ENCODE measurements around the gene EIF3M.
"Not testable (repeated sequence)": the region's sequence is repeated elsewhere in the genome, so short reads cannot be mapped to it uniquely, and the experiment has no call there.

EIF3M gene

GRCh38 chr11:32597921-32598320 lies 14.3 kb downstream of the EIF3M start:
- DNase-seq: no peak

- DNase-seq: no peak
Observed at GRCh38 chr11:32602657-32603415, 19.2 kb downstream of the EIF3M start.

- DNase-seq: no peak
Observed at GRCh38 chr11:32606220-32606619, 22.6 kb downstream of the EIF3M start.

GRCh38 chr11:32608826-32609225 lies 25.2 kb downstream of the EIF3M start:
- not testable (repeated sequence) for DNase-seq

- no peak for DNase-seq
Observed at GRCh38 chr11:32610797-32611352, 27.2 kb downstream of the EIF3M start.

- no peak for DNase-seq
Observed at GRCh38 chr11:32613500-32614151, 30.0 kb downstream of the EIF3M start.

- no peak for DNase-seq
Observed at GRCh38 chr11:32615422-32615821, 31.8 kb downstream of the EIF3M start.

- no peak for DNase-seq
Observed at GRCh38 chr11:32616903-32617302, 33.3 kb downstream of the EIF3M start.

GRCh38 chr11:32630844-32631243 lies 47.2 kb downstream of the EIF3M start:
- no peak for DNase-seq

- no peak for DNase-seq
Observed at GRCh38 chr11:32635819-32636218, 52.2 kb downstream of the EIF3M start.

- DNase-seq: no peak
Observed at GRCh38 chr11:32641361-32641760, 57.7 kb downstream of the EIF3M start.

- no peak for DNase-seq
Observed at GRCh38 chr11:32643526-32643925, 59.9 kb downstream of the EIF3M start.

Data from T-helper 1 cell (primary cell).